Heart left ventricle (tissue), 16 donors: Measurements from ENCODE around the gene CYP39A1. TPM values are rescaled to one million over a fixed set of nuclear protein-coding genes. Genes with fewer than 3 reads are reported as not detected.
"Not testable (repeated sequence)": the region's sequence is repeated elsewhere in the genome, so short reads cannot be mapped to it uniquely, and the experiment has no call there.

ENCODE experiments used
- ATAC-seq, 4 donors: fragments of 200-7000 bp; cut with Tn5 transposase; one replicate each; pipeline ENCODE4 v1.9.1; 2020 to 2022; ENCODE audit warnings: moderate library complexity in 4 of 4, mild to moderate bottlenecking in 3 of 4, moderate number of reproducible peaks in 1 of 4
- DNase-seq, 5 donors: peaks; one replicate each; pipeline ENCODE4 v3.0.0-alpha.2; 2020
- H3K27ac ChIP-seq, 12 donors: fragments of 200-600 bp; sonication (generic) in 4 of 12; one replicate each; pipeline versions ENCODE4 v1.5.0 to v1.8.0; 2016 to 2022; ENCODE audit warnings: mild to moderate bottlenecking in 2 of 12
- H3K27me3 ChIP-seq, 9 donors: fragments of 200-600 bp; sonication (generic) in 2 of 9; one replicate each; pipeline versions ENCODE4 v1.5.1 to v1.8.0; 2016 to 2022; ENCODE audit warnings: mild to moderate bottlenecking in 3 of 9
- H3K36me3 ChIP-seq, 9 donors: fragments of 200-600 bp; sonication (generic) in 2 of 9; one replicate each; pipeline versions ENCODE4 v1.5.0 to v1.8.0; 2018 to 2022; ENCODE audit warnings: mild to moderate bottlenecking in 2 of 9
- H3K4me1 ChIP-seq, 12 donors: fragments of 200-600 bp; sonication (generic) in 4 of 12; one replicate each; pipeline versions ENCODE4 v1.5.0 to v1.8.0; 2016 to 2022; ENCODE audit warnings: mild to moderate bottlenecking in 3 of 12
- H3K4me3 ChIP-seq, 12 donors: fragments of 200-600 bp; sonication (generic) in 4 of 12; one replicate each; pipeline versions ENCODE4 v1.5.0 to v1.8.0; 2017 to 2022; ENCODE audit warnings: mild to moderate bottlenecking in 9 of 12, moderate library complexity in 4 of 12
- H3K9me3 ChIP-seq, 12 donors: fragments of 200-600 bp; sonication (generic) in 4 of 12; one replicate each; pipeline versions ENCODE4 v1.5.0 to v1.8.0; 2016 to 2022; ENCODE audit warnings: mild to moderate bottlenecking in 1 of 12
- POLR2A ChIP-seq, 2 donors: fragments of 450-650 bp; IDR thresholded peaks; one replicate each; pipeline ENCODE4 v1.6.1; 2017; ENCODE audit warnings: antibody characterized with exemption in 2 of 2, mild to moderate bottlenecking in 2 of 2, moderate library complexity in 2 of 2
- WGBS, 4 donors: extraction: QIAGEN DNeasy Blood & Tissue Kit in 2 of 4; methylation state at CpG; one replicate each; pipeline versions ENCODE4 v1.1.5 to v1.1.7; 2013 to 2018; 5-methylcytosine and 5-hydroxymethylcytosine counted together
- intact Hi-C, 10 donors: fragments of 100-400 bp; cut with DNase I; formaldehyde crosslinking; loops; one replicate each; pipeline versions ENCODE4 v1.11.1 to v1.14.2; 2022
- polyA plus RNA-seq, 2 donors: library from polyadenylated mRNA; stranded (reverse); fragments of 200-250 nt; gene quantifications; one replicate each; pipeline ENCODE4 v1.2.3, GENCODE V29; 2013
- total RNA-seq, 9 donors: library from RNA; depleted of rRNA in 2 of 9; stranded (reverse); fragments of >200 nt in 2 of 9; fragmentation: NEBNext Ultra II Directional in 3 of 9; extraction: Animal tissue kit (Norgen Biotek cat#: 25700) in 3 of 9; gene quantifications; one replicate each; pipeline versions ENCODE4 v1.1.0 to v1.2.4, GENCODE V29; 2016 to 2023
- TF ChIP-seq, protein P1 (sequence below), 12 donors: fragments of 200-600 bp; sonication (generic) in 4 of 12; IDR thresholded peaks; one replicate each; pipeline versions ENCODE4 v1.5.0 to v1.8.0; 2018 to 2022; ENCODE audit warnings: antibody characterized with exemption in 12 of 12, mild to moderate bottlenecking in 5 of 12
- donor health status: ischemic (EF 13 %, LVEDD 7.1; RV severe dilation, severe dysfunction).
- donor health status: healthy with polysubstance abuse.
- donor health status: DM: no; HTN: yes; CAD: no.
- donor health status: DM: no; HTN: no; CAD: no.
- donor health status: ischemic (EF 25% LVEDD 6.9; RV normal size, moderate dysfunction).
- donor health status: ischemic (EF 25% LVEDD 5.7; RV mildly dilated, moderate dysfunction).
- donor health status: healthy.
- donor health status: DM: yes; HTN: yes; CAD: no.
- donor health status: ischemic (EF 35%, LVEDD 5.7; RV mildly dilated, moderate dysfunction).
- donor health status: nonischemic (EF 11% LVEDD 7.7; RV severe dilation, severe dysfunction).
- donor health status: DM: yes; HTN: yes; CAD: no.
- donor health status: PGD.
- donor health status: ischemic (EF 29% LVEDD 5.4; RV normal size, mild dysfunction).
- donor health status: nonischemic (EF 23%, LVEDD 6.1; RV moderate dilation, normal function).

CYP39A1 gene
- total and polyA plus RNA-seq, 11 donors = 2.9 to 10.5 (median 5.2) TPM

DNA sequence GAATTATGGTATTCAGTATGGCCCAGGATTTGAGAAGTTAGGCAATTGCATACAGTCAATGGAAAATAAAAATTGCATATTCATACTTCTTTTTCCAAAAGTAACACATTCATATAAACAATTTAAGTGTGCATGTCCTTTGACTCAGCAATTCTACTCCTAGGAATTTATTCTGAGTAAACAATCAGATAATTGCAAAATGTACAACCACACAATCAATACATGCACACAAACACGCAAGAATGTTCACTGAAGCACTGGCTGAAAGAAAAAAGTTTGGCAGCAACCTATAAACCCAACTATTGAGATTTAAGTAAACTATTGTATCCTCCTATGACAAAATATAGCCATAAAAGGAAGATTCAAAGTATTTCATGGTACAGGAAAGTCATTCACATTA is 1.6 kb downstream of the CYP39A1 start:
- no peak for ATAC-seq
- Histone ChIP-seq H3K27ac (no peak overlapping the region), H3K4me3 (peak overlapping the region in 8 of 12 donors; percentile 76 to 96 (median 84))

DNA sequence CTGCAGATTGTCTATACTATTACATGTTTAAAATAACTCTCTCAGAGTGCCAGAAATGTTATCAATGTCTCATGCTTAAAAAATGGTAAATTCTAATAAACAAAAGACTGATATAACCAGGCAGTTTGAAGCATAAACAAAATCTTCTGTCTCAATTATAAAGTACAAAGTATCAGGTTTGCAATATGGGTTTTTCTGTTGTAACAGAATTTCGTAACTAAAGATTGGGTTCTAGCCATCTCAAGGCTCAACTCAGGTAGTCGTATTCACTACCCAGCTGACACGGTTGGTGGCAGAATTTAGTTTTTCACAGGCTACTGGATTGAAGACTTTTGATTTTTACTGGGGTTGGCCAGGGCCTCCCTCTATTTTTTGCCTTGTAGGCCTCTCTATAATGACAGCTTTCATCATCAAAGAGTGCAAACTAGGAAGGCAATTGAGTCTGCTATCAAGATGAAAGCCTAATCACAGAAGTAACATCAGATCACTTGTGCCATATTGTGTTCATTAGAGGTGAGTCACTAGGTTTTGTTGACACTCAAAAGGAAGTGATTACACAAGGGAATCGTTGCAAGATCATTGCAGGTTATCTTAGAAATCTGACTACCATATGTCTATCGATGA is 3.6 kb downstream of the CYP39A1 start:
- DNase-seq (no peak), ATAC-seq (no peak)
- intact Hi-C loops = no loop called here
- Histone ChIP-seq H3K36me3 (no peaks in the 10 kb centered on the region), H3K4me1 (peaks cover 0 to 13% (median 5%) of the 10 kb centered on the region in 12 donors), H3K27ac (no peak overlapping the region), H3K27me3 (peaks cover 0 to 12% (median 0%) of the 10 kb centered on the region in 9 donors), H3K9me3 (peaks cover 0 to 8% (median 0%) of the 10 kb centered on the region in 12 donors), H3K4me3 (no peak overlapping the region)
- WGBS, 4 donors = 81 to 87% (median 84%) methylated on average over 5 of the region's 5 CpGs
- TF ChIP-seq POLR2A (IDR thresholded peaks at IDR 0.05) = no peak
- TF ChIP-seq, protein P1, sequence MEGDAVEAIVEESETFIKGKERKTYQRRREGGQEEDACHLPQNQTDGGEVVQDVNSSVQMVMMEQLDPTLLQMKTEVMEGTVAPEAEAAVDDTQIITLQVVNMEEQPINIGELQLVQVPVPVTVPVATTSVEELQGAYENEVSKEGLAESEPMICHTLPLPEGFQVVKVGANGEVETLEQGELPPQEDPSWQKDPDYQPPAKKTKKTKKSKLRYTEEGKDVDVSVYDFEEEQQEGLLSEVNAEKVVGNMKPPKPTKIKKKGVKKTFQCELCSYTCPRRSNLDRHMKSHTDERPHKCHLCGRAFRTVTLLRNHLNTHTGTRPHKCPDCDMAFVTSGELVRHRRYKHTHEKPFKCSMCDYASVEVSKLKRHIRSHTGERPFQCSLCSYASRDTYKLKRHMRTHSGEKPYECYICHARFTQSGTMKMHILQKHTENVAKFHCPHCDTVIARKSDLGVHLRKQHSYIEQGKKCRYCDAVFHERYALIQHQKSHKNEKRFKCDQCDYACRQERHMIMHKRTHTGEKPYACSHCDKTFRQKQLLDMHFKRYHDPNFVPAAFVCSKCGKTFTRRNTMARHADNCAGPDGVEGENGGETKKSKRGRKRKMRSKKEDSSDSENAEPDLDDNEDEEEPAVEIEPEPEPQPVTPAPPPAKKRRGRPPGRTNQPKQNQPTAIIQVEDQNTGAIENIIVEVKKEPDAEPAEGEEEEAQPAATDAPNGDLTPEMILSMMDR (IDR thresholded peaks at IDR 0.05) = no peak

More for the DNA sequence above, 1.6 kb downstream of the CYP39A1 start:
- H3K9me3 ChIP-seq = no peaks in the 10 kb centered on the region
- WGBS, 4 donors = 59 to 71% (median 66%) methylated on average over 1 of the region's 1 CpG
- intact Hi-C loops = no loop called here
- H3K27me3 ChIP-seq = peaks cover 0 to 12% (median 0%) of the 10 kb centered on the region in 9 donors
- peaks cover 0 to 18% (median 9%) of the 10 kb centered on the region in 12 donors for H3K4me1 ChIP-seq
- TF ChIP-seq, protein P1 (IDR thresholded peaks at IDR 0.05) = no peak
- TF ChIP-seq POLR2A (IDR thresholded peaks at IDR 0.05) = no peak
- peaks cover 0 to 2% (median 0%) of the 10 kb centered on the region in 9 donors for H3K36me3 ChIP-seq
- DNase-seq = no peak

DNA sequence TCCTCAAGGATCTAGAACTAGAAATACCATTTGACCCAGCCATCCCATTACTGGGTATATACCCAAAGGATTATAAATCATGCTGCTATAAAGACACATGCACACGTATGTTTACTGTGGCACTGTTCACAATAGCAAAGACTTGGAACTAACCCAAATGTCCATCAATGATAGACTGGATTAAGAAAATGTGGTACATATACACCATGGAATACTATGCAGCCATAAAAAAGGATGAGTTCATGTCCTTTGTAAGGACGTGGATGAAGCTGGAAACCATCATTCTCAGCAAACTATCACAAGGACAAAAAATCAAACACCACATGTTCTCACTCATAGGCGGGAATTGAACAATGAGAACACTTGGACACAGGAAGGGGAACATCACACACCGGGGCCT is 4.5 kb downstream of the CYP39A1 start:
- H3K36me3 ChIP-seq, H3K27me3 ChIP-seq, H3K27ac ChIP-seq, DNase-seq, intact Hi-C loops, ATAC-seq, H3K4me1 ChIP-seq, H3K4me3 ChIP-seq, H3K9me3 ChIP-seq: not testable (repeated sequence)
- 86 to 91% (median 89%) methylated on average over 3 of the region's 4 CpGs for WGBS, 4 donors

DNA sequence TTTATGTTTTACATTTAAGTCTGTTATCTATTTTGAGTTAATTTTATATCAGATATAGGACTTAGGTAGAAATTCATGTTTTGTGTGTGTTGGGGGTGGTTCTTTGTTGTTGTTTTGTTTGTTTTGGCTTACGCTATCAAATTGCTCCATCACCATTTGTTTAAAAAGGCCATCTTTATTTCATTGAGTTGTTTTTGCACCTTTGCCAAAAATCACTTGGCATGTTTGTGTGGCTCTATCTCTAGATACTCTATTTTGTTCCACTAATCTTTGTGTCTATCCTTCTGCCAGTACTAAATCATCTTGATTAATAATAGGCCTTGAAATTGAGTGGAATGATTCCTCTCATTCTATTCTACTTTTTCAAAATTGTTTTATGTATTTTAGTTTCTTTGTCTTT is 7.4 kb downstream of the CYP39A1 start:
- WGBS, 4 donors = 93 to 99% (median 98%) methylated on average over 1 of the region's 1 CpG
- DNase-seq (no peak), ATAC-seq (no peak)
- peaks cover 0 to 8% (median 0%) of the 10 kb centered on the region in 12 donors for H3K9me3 ChIP-seq
- no peaks in the 10 kb centered on the region for H3K36me3 ChIP-seq
- TF ChIP-seq, protein P1 (IDR thresholded peaks at IDR 0.05) = no peak
- TF ChIP-seq POLR2A (IDR thresholded peaks at IDR 0.05) = no peak
- H3K27me3 ChIP-seq = no peaks in the 10 kb centered on the region
- H3K4me3 ChIP-seq = no peak overlapping the region
- H3K27ac ChIP-seq = no peak overlapping the region
- no peaks in the 10 kb centered on the region for H3K4me1 ChIP-seq
- intact Hi-C loops = no loop called here
